Astrocyte of the cerebellum (primary cell): ENCODE data around the gene GREB1L.
"Not testable (repeated sequence)": the region's sequence is repeated elsewhere in the genome, so short reads cannot be mapped to it uniquely, and the experiment has no call there.

Experiments used
- DNase-seq: peaks from one replicate; pipeline ENCODE4 v3.0.0-alpha.2; 2011; ENCODE audit warnings: low read depth
- H3K4me3 ChIP-seq: 2 replicates; pipeline ENCODE4 v1.5.1; 2011; ENCODE audit warnings: mild to moderate bottlenecking, low read depth, low read length, moderate library complexity
- in situ Hi-C: cut with HindIII; loops from 2 replicates; pipeline ENCODE4 v1.10.0; 2017; ENCODE audit warnings: low sequenced_read_pairs
- TF ChIP-seq, protein P1 (sequence below): IDR thresholded peaks from 2 replicates; pipeline ENCODE4 v1.5.1; 2012; ENCODE audit warnings: low read length, low read depth, moderate library complexity, mild to moderate bottlenecking; ENCODE audit errors: missing control alignments

GREB1L gene

DNA sequence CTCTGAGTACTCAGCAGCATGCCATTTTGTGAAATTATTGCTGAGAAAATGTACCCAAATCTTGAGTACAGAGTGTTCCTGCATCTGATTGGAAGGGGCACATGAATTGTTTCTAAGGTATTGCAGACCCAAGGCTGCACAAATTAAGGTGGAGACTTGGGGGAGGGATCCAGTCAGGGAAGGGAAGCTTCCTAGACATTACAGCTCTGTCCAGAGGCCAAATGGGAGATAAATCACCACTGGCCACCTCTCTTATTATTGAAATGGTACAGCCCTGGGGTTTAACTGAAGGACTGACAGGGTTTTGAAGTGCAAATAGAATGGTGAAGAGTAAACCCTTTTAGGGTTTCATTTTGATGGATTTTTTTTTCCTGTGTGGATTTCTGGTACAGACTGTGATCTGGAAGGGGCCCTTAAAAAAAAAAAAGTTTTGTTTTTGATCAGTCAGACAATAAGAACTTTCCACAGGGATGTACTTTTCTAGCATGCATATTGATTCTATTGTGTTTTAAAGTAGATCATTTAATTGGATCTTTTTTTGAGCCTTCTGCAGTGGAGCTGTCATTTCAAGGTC is 119.4 kb downstream of the GREB1L start:
- TF ChIP-seq, protein P1, sequence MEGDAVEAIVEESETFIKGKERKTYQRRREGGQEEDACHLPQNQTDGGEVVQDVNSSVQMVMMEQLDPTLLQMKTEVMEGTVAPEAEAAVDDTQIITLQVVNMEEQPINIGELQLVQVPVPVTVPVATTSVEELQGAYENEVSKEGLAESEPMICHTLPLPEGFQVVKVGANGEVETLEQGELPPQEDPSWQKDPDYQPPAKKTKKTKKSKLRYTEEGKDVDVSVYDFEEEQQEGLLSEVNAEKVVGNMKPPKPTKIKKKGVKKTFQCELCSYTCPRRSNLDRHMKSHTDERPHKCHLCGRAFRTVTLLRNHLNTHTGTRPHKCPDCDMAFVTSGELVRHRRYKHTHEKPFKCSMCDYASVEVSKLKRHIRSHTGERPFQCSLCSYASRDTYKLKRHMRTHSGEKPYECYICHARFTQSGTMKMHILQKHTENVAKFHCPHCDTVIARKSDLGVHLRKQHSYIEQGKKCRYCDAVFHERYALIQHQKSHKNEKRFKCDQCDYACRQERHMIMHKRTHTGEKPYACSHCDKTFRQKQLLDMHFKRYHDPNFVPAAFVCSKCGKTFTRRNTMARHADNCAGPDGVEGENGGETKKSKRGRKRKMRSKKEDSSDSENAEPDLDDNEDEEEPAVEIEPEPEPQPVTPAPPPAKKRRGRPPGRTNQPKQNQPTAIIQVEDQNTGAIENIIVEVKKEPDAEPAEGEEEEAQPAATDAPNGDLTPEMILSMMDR = no peak
- in situ Hi-C loops = no loop called here
- H3K4me3 ChIP-seq = no peak overlapping the region
- DNase-seq = no peak

DNA sequence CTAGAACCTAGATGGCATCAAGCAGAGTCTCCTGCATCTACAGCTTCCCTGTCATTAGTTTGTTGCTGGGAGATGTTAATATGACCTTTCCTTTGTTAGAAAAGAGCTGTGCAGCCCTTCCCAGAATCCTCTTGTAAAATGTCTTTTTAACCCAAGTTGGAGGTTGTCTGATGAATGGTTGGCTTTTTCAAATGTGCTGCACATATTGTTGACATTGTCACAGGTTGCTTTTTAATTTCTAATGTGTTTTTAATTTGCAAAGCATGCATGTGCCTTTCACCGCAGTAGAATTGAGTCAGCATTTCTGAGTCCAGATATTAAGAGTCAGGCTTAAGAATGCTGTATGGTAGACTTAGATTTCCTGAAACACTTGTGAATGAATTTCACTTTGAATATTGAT is 120.8 kb downstream of the GREB1L start:
- in situ Hi-C loops = no loop called here
- TF ChIP-seq, protein P1 = no peak
- H3K4me3 ChIP-seq = no peak overlapping the region
- peak; percentile 8 for DNase-seq

DNA sequence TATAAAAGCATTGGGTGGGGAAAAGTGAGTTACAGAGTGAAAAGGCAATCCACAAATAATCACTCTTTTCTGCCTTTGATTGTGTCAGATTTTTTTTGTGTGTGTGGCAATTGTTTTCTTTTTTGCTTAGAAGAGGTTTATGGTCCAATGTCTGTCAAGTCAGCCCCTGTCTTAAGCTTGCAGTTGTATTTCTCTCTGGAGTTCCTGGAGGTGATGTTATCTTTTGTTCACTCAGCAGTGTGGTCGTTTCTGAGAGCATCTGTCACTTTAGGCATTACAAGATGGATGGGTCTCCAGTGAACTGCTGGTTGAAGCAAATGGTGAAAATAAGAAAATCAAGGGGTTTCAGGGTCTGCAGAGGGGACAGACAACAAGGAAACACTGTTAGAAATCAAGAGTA is 121.3 kb downstream of the GREB1L start:
- no peak for DNase-seq
- in situ Hi-C loops = no loop called here
- no peak overlapping the region for H3K4me3 ChIP-seq
- TF ChIP-seq, protein P1 = no peak

DNA sequence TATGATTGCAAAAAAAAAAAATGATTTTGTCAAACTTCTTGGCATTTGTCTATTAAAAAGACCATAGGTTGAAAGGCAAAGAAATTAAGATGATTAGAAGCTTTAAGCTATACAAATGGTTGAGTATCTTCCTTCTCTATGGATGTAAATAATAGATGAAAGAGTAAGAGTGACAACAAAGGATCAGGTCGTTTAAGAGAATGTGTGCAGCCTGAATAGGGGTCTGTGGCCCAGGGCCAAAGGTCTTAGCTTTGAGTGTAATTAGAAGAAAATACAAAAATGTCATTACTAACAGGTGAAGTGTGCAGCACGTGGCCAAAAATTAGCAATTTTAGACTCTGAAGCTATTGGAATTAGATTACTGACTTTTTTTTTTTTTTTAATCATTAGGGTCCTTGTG is 122.4 kb downstream of the GREB1L start:
- no peak for DNase-seq
- in situ Hi-C loops = no loop called here
- TF ChIP-seq, protein P1 = no peak
- no peak overlapping the region for H3K4me3 ChIP-seq

DNA sequence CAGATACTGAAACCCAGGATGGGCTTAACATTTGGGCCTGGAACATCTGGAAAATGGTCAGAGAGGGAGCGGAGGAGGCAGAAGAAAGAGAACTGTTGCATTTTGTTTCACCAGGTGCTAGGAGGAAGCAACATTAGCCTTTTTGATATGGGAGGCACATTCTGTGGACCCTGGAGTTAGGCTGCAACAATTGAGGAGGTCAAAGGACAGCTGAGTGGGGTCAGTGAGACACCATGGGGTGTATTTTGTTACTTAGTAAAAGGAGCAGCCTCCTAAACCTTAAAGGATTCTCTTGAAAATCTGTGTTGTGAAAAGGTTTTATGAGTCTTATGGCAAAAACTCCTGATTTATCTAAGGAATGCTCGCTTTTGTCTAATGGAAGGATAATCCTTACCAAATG is 124.9 kb downstream of the GREB1L start:
- TF ChIP-seq, protein P1 = no peak
- in situ Hi-C loops = no loop called here
- H3K4me3 ChIP-seq = no peak overlapping the region
- DNase-seq = no peak

DNA sequence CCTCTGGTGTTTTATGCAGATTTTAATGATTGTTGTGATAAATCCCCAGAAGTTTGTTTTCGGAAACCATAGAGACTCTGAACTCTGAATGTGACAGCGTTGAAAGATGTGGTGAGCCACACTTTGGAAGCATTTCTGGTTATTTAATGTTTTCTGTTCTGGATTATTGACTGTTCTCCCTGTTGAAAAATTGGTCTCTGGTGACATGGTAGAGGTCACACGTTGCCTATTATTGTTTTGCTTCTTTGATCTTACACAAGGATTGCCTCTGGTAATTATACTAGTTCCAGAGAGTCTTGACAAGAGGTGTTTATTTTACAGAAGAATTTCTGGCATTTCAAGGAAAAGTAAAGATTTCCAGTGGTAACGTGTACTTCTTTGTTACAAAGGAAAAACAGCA is 127.1 kb downstream of the GREB1L start:
- H3K4me3 ChIP-seq = no peak overlapping the region
- DNase-seq = peak; percentile 22
- in situ Hi-C loops = no loop called here
- TF ChIP-seq, protein P1 = no peak

DNA sequence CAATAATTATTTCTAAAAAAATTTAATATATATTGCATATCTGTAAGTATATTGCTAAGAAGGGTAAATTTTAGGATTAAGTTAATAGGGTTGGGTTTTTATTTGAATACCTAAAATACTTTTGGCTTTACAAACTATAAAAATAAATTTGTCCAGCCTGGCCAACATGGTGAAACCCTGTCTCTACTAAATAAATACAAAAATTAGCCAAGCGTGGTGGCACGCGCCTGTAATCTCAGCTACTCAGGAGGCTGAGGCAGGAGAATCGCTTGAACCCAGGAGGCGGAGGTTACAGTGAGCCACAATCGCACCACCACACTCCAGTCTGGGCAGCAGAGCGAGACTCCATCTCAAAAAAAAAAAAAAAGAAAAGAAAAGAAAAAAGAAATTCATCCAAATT is 127.6 kb downstream of the GREB1L start:
- in situ Hi-C loops, H3K4me3 ChIP-seq, DNase-seq: not testable (repeated sequence)
